Endothelial cell of umbilical vein (primary cell): ENCODE results near the gene RUNDC3A. TPM values are rescaled to one million over a fixed set of nuclear protein-coding genes. Genes with fewer than 3 reads are reported as not detected.
A peak's percentile ranks its signal among the peaks of the same experiment; 100 is the strongest.

ENCODE experiments used
- BruUV-seq: library from RNA; stranded (reverse); fragments of 400-500 nt; replicated peaks from 2 replicates; lab custom pipeline; 2021; lab: Mats Ljungman, UMichigan
- CTCF ChIA-PET: fragments of 300-600, 350-600 bp; sonication (Branson Sonifier 250); formaldehyde crosslinking; loops from one replicate; lab custom pipeline; 2021; ENCODE audit warnings: antibody characterized with exemption, inconsistent platforms; lab: Charles Lee
- POLR2A ChIA-PET: fragments of 300-600, 350-600 bp; sonication (Branson Sonifier 250); formaldehyde crosslinking; loops from one replicate; lab custom pipeline; 2021; ENCODE audit warnings: antibody characterized with exemption, inconsistent platforms; lab: Charles Lee
- DNase-seq: peaks from one replicate; pipeline ENCODE4 v3.0.0-alpha.2; 2011; ENCODE audit warnings: low read depth, low spot score
- FAIRE-seq: peaks from 2 replicates; lab custom pipeline; 2011; peaks lifted over from hg19 to GRCh38; lab: Jason Lieb, UNC
- H2AFZ ChIP-seq: 2 replicates; pipeline ENCODE4 v1.6.0; 2012; ENCODE audit warnings: low read depth, low read length, control low read depth, inconsistent platforms
- H3K27ac ChIP-seq: 2 replicates; pipeline ENCODE4 v1.5.1; 2011; ENCODE audit warnings: low read depth, mild to moderate bottlenecking, control low read depth, low read length, moderate library complexity; ENCODE audit not compliant: insufficient read depth
- H3K27me3 ChIP-seq, 2 experiments: 2 replicates each; pipeline versions ENCODE4 v1.6.0 to v1.6.1; 2011; ENCODE audit warnings: low read length in 2 of 2, mixed read lengths in 1 of 2; ENCODE audit not compliant: control insufficient read depth in 2 of 2, insufficient read depth in 2 of 2
- H3K36me3 ChIP-seq, 2 experiments: 2 replicates in 1 of 2; 3 replicates in 1 of 2; pipeline ENCODE4 v1.5.1; 2011; ENCODE audit warnings: low read length in 2 of 2, mild to moderate bottlenecking in 1 of 2, moderate library complexity in 1 of 2; ENCODE audit not compliant: control insufficient read depth in 2 of 2, insufficient read depth in 2 of 2; ENCODE audit errors: extremely low read depth in 1 of 2
- H3K4me1 ChIP-seq: 3 replicates; pipeline ENCODE4 v1.5.1; 2011; ENCODE audit warnings: mild to moderate bottlenecking, low read length; ENCODE audit not compliant: control insufficient read depth, insufficient read depth; ENCODE audit errors: extremely low read depth
- H3K4me2 ChIP-seq: 2 replicates; pipeline ENCODE4 v1.6.1; 2011; ENCODE audit warnings: low read length, control low read depth, mixed read lengths; ENCODE audit not compliant: insufficient read depth
- H3K4me3 ChIP-seq, 3 experiments: fragments of 200-600 bp in 1 of 3; sonication (generic), shearing (Covaris generic) in 1 of 3; replicated peaks in 1 of 3; 2 replicates each; pipeline ENCODE4 v1.5.1; 2011 to 2016; ENCODE audit warnings: control low read depth in 3 of 3, low read length in 3 of 3, mild to moderate bottlenecking in 2 of 3, inconsistent platforms in 1 of 3, low read depth in 1 of 3, moderate library complexity in 1 of 3; ENCODE audit not compliant: insufficient read depth in 1 of 3
- H3K79me2 ChIP-seq: 2 replicates; pipeline ENCODE4 v1.6.0; 2012; ENCODE audit warnings: low read length, inconsistent platforms; ENCODE audit not compliant: control insufficient read depth, insufficient read depth
- H3K9ac ChIP-seq: replicated peaks from 2 replicates; pipeline ENCODE3; 2011; ENCODE audit warnings: low read length, control low read depth; ENCODE audit not compliant: insufficient read depth; ENCODE audit errors: extremely low read depth
- H3K9me1 ChIP-seq: replicated peaks from 3 replicates; pipeline ENCODE4 v1.6.0; 2011; ENCODE audit warnings: mild to moderate bottlenecking, low read length; ENCODE audit not compliant: control insufficient read depth, insufficient read depth; ENCODE audit errors: extremely low read depth
- H3K9me3 ChIP-seq: replicated peaks from 2 replicates; pipeline ENCODE4 v1.5.1; 2012; ENCODE audit warnings: low read length, inconsistent platforms; ENCODE audit not compliant: control insufficient read depth, insufficient read depth
- H4K20me1 ChIP-seq: replicated peaks from 2 replicates; pipeline ENCODE3; 2011; ENCODE audit warnings: mild to moderate bottlenecking, low read length; ENCODE audit not compliant: control insufficient read depth, insufficient read depth; ENCODE audit errors: extremely low read depth
- CTCF ChIP-seq, 2 donors: IDR thresholded peaks; 1 replicate in 1 of 2; 2 replicates in 1 of 2; pipeline ENCODE4 v1.5.1; 2011; ENCODE audit warnings: low read length in 2 of 2, mild to moderate bottlenecking in 2 of 2, moderate library complexity in 2 of 2, control low read depth in 1 of 2, inconsistent platforms in 1 of 2, low read depth in 1 of 2; ENCODE audit not compliant: insufficient read depth in 1 of 2; ENCODE audit errors: extremely low read depth in 1 of 2
- EZH2 ChIP-seq: IDR thresholded peaks from 2 replicates; pipeline ENCODE4 v1.6.1; 2012; ENCODE audit warnings: borderline replicate concordance, low read depth, mild to moderate bottlenecking, moderate library complexity, low read length, inconsistent platforms; ENCODE audit not compliant: severe bottlenecking
- FOS ChIP-seq: IDR thresholded peaks from 2 replicates; pipeline ENCODE4 v1.6.1; 2011; ENCODE audit warnings: mild to moderate bottlenecking, low read length, moderate library complexity, borderline replicate concordance; ENCODE audit not compliant: insufficient read depth
- GATA2 ChIP-seq: IDR thresholded peaks from 2 replicates; pipeline ENCODE4 v1.7.0; 2011; ENCODE audit warnings: low read depth, mild to moderate bottlenecking, moderate library complexity, mixed read lengths, low read length; ENCODE audit not compliant: insufficient read length, insufficient read depth
- JUN ChIP-seq: IDR thresholded peaks from 2 replicates; pipeline ENCODE4 v1.6.1; 2011; ENCODE audit warnings: borderline replicate concordance, low read depth; ENCODE audit not compliant: insufficient read length, insufficient read depth
- MAX ChIP-seq: IDR thresholded peaks from 2 replicates; pipeline ENCODE4 v1.6.1; 2011; ENCODE audit not compliant: insufficient read depth, insufficient read length
- MYC ChIP-seq: IDR thresholded peaks from one replicate; pipeline ENCODE4 v1.6.1; 2011; ENCODE audit warnings: mild to moderate bottlenecking, low read depth, low read length
- POLR2A ChIP-seq: IDR thresholded peaks from 2 replicates; pipeline ENCODE4 v1.6.1; 2012; ENCODE audit warnings: low read depth, mild to moderate bottlenecking, control low read depth, low read length
- POLR2AphosphoS5 ChIP-seq: IDR thresholded peaks from 2 replicates; pipeline ENCODE4 v1.6.1; 2012; ENCODE audit warnings: low read depth, mild to moderate bottlenecking, control low read depth, low read length, moderate library complexity; ENCODE audit not compliant: insufficient read depth
- dilution Hi-C: fragments of 300-500 bp; cut with MboI; formaldehyde crosslinking; loops from one replicate; pipeline ENCODE4 v1.15.0; 2019; ENCODE audit warnings: low sequenced_read_pairs; ENCODE audit not compliant: extremely low pct_ligation_motif_present
- intact Hi-C: fragments of 100-400 bp; cut with micrococcal nuclease; formaldehyde crosslinking; loops from one replicate; pipeline ENCODE4 v1.10.0; 2022
- polyA plus RNA-seq, 4 experiments: library from polyadenylated mRNA; depleted of rRNA in 3 of 4; stranded (reverse) in 3 of 4; unstranded in 1 of 4; fragments of >200 nt; gene quantifications; 2 replicates each; pipeline versions ENCODE4 v1.2.1 to v1.2.3, GENCODE V29; 2011 to 2012; ENCODE audit warnings: missing spikeins in 1 of 4
- total RNA-seq: library from RNA; stranded (reverse); gene quantifications from 2 replicates; pipeline ENCODE4 v1.2.3, GENCODE V29; 2021

Gene RUNDC3A
- total and polyA plus RNA-seq, 2 donors (not counting 3 experiments of a cell fraction or from before 2014, with no cell fraction given) = 0.12 TPM; not detected in 1

DNA sequence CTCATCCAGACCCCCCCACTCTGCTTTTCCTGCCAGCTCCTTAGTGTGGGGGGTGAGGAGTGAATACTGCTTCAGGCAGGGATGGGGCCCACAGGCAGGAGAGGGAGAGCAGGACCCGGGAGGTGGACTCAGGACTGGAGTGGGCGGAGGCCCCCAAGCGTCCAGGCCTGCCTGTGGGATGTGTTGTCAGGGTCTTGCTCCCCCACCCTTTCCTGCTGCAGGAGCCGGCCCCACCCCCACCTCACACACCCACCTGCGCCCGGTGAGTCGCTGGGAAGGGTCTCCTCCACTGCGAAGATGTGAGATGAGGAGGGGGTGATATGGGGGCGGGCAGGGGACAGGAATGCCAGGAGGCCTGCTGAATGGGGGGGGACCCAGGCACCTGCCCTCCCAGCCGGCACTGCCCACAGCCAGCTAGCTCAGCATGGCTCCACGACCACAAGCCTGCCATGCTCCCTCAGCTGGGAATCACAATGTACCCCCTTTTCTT is 54.1 kb downstream of the RUNDC3A start:
- H2AFZ ChIP-seq = peak overlapping the region; percentile 20
- H3K27ac ChIP-seq = no peak overlapping the region
- no peaks in the 10 kb centered on the region for H4K20me1 ChIP-seq

More for the DNA sequence above, 54.1 kb downstream of the RUNDC3A start:
- H3K9me3 ChIP-seq = no peaks in the 10 kb centered on the region
- peak overlapping the region; percentile 63 for H3K9ac ChIP-seq
- DNase-seq = peak; percentile 14
- no peaks in the 10 kb centered on the region for H3K36me3 ChIP-seq
- dilution Hi-C loops = no loop called here
- peaks cover 5% of the 10 kb centered on the region for H3K4me1 ChIP-seq
- H3K79me2 ChIP-seq = no peaks in the 10 kb centered on the region
- H3K4me2 ChIP-seq = peak overlapping the region; percentile 62
- H3K9me1 ChIP-seq = no peaks in the 10 kb centered on the region
- no peak for FAIRE-seq
- peaks cover 6 to 8% of the 10 kb centered on the region in 2 experiments for H3K27me3 ChIP-seq
- intact Hi-C loops = no loop called here
- peak overlapping the region; percentile 33 to 85 (median 37) for H3K4me3 ChIP-seq
- ChIA-PET CTCF (interaction anchor here (0.6 to 4.1 kb wide), 14 partner anchors 9 to 194 kb away, joined by 3 to 39 read pairs (median 8); partner anchors contain the start of gene GRN), POLR2A (interaction anchor here (0.9 kb wide), 1 partner anchor 9 kb away, joined by 3 read pairs; no protein-coding TSS in a partner anchor)
- TF ChIP-seq POLR2A (no peak), JUN (no peak), CTCF (IDR thresholded peaks at IDR 0.05; ENCODE audit: extremely low read depth in 1 of 2, insufficient read depth in 1 of 2, low read depth in 1 of 2, low read length in 2 of 2) (no peak), POLR2AphosphoS5 (no peak), MYC (no peak), MAX (no peak), EZH2 (no peak), FOS (no peak), GATA2 (no peak)
- BruUV-seq = no TSS peak
